ENCODE results near the gene SH3RF1.

The SH3RF1 gene

GRCh38 chr4:169253113-169253671 is 17.6 kb downstream of the SH3RF1 start:
- DNase-seq (ENCODE audit: low read depth), result no peak
- TF ChIP-seq CTCF (IDR thresholded peaks at IDR 0.05; ENCODE audit: control insufficient read depth, insufficient read depth, low read depth, low read length, missing control alignments), result no peak
- H3K4me3 ChIP-seq (ENCODE audit: control insufficient read depth, low read depth, low read length), result no peak overlapping the region

GRCh38 chr4:169252339-169253112 is 18.2 kb downstream of the SH3RF1 start:
- TF ChIP-seq CTCF (IDR thresholded peaks at IDR 0.05; ENCODE audit: control insufficient read depth, insufficient read depth, low read depth, low read length, missing control alignments), result no peak
- no peak for DNase-seq (ENCODE audit: low read depth)
- no peak overlapping the region for H3K4me3 ChIP-seq (ENCODE audit: control insufficient read depth, low read depth, low read length)

- DNase-seq (ENCODE audit: low read depth), result no peak
Observed at GRCh38 chr4:169251291-169252235, 19.2 kb downstream of the SH3RF1 start.

GRCh38 chr4:169250796-169251195 is 20.0 kb downstream of the SH3RF1 start:
- no peak for TF ChIP-seq CTCF (IDR thresholded peaks at IDR 0.05; ENCODE audit: control insufficient read depth, insufficient read depth, low read depth, low read length, missing control alignments)
- DNase-seq (ENCODE audit: low read depth), result no peak
- H3K4me3 ChIP-seq (ENCODE audit: control insufficient read depth, low read depth, low read length), result no peak overlapping the region

More at GRCh38 chr4:169251291-169252235, 19.2 kb downstream of the SH3RF1 start:
- H3K4me3 ChIP-seq (ENCODE audit: control insufficient read depth, low read depth, low read length), result no peak overlapping the region
- no peak for TF ChIP-seq CTCF (IDR thresholded peaks at IDR 0.05; ENCODE audit: control insufficient read depth, insufficient read depth, low read depth, low read length, missing control alignments)

- DNase-seq (ENCODE audit: low read depth), result no peak
- no peak overlapping the region for H3K4me3 ChIP-seq (ENCODE audit: control insufficient read depth, low read depth, low read length)
- TF ChIP-seq CTCF (IDR thresholded peaks at IDR 0.05; ENCODE audit: control insufficient read depth, insufficient read depth, low read depth, low read length, missing control alignments), result no peak
Observed at GRCh38 chr4:169249999-169250398, 20.8 kb downstream of the SH3RF1 start.

- DNase-seq (ENCODE audit: low read depth), result no peak
- H3K4me3 ChIP-seq (ENCODE audit: control insufficient read depth, low read depth, low read length), result no peak overlapping the region
- no peak for TF ChIP-seq CTCF (IDR thresholded peaks at IDR 0.05; ENCODE audit: control insufficient read depth, insufficient read depth, low read depth, low read length, missing control alignments)
Observed at GRCh38 chr4:169249214-169249973, 21.4 kb downstream of the SH3RF1 start.

All from AG09309 (cell line).